ENCODE results near the gene ULK3. TPM values are rescaled to one million over a fixed set of nuclear protein-coding genes. Genes with fewer than 3 reads are reported as not detected.

The ULK3 gene
- total and polyA plus RNA-seq, 2 donors (not counting 3 experiments of a cell fraction or from before 2014, with no cell fraction given), result 36.0 to 48.6 TPM

GRCh38 chr15:74865316-74865715, 22.4 kb upstream of the ULK3 start:
- FAIRE-seq (no peak), DNase-seq (ENCODE audit: low read depth, low spot score) (no peak)
- Histone ChIP-seq H3K4me2 (ENCODE audit: insufficient read depth, low read length) (no peak overlapping the region), H3K9me1 (replicated peaks; ENCODE audit: control insufficient read depth, extremely low read depth, insufficient read depth, low read length) (no peaks in the 10 kb centered on the region), H3K79me2 (ENCODE audit: control insufficient read depth, insufficient read depth, low read length) (peaks cover 46% of the 10 kb centered on the region), H3K27me3 (ENCODE audit: control insufficient read depth in 2 of 2, insufficient read depth in 2 of 2, low read length in 2 of 2) (no peaks in the 10 kb centered on the region), H3K27ac (ENCODE audit: insufficient read depth, low read depth, low read length) (no peak overlapping the region), H2AFZ (ENCODE audit: low read depth, low read length) (no peak overlapping the region), H3K9me3 (replicated peaks; ENCODE audit: control insufficient read depth, insufficient read depth, low read length) (no peaks in the 10 kb centered on the region), H3K4me3 (replicated peaks in 1 of 3; ENCODE audit: insufficient read depth in 1 of 3, low read depth in 1 of 3, low read length in 3 of 3) (no peak overlapping the region), H3K4me1 (ENCODE audit: control insufficient read depth, extremely low read depth, insufficient read depth, low read length) (peaks cover 28% of the 10 kb centered on the region), H3K36me3 (ENCODE audit: control insufficient read depth in 2 of 2, extremely low read depth in 1 of 2, insufficient read depth in 2 of 2, low read length in 2 of 2) (no peaks in the 10 kb centered on the region), H4K20me1 (replicated peaks; ENCODE audit: control insufficient read depth, extremely low read depth, insufficient read depth, low read length) (no peaks in the 10 kb centered on the region), H3K9ac (replicated peaks; ENCODE audit: extremely low read depth, insufficient read depth, low read length) (no peak overlapping the region)
- no TSS peak for BruUV-seq (replicated peaks)
- TF ChIP-seq FOS (IDR thresholded peaks at IDR 0.05; ENCODE audit: borderline replicate concordance, insufficient read depth, low read length) (no peak), CTCF (IDR thresholded peaks at IDR 0.05; ENCODE audit: extremely low read depth in 1 of 2, insufficient read depth in 1 of 2, low read depth in 1 of 2, low read length in 2 of 2) (no peak), EZH2 (IDR thresholded peaks at IDR 0.05; ENCODE audit: borderline replicate concordance, low read depth, low read length, severe bottlenecking) (no peak), POLR2A (IDR thresholded peaks at IDR 0.05; ENCODE audit: low read depth, low read length) (no peak), POLR2AphosphoS5 (IDR thresholded peaks at IDR 0.05; ENCODE audit: insufficient read depth, low read depth, low read length) (no peak), GATA2 (IDR thresholded peaks at IDR 0.05; ENCODE audit: insufficient read depth, insufficient read length, low read depth, low read length) (no peak), MYC (IDR thresholded peaks at IDR 0.05; ENCODE audit: low read depth, low read length) (no peak), MAX (IDR thresholded peaks at IDR 0.05; ENCODE audit: insufficient read depth, insufficient read length) (no peak), JUN (IDR thresholded peaks at IDR 0.05; ENCODE audit: borderline replicate concordance, insufficient read depth, insufficient read length, low read depth) (no peak)
- dilution Hi-C loops (cut with MboI; ENCODE audit: extremely low pct_ligation_motif_present, low sequenced_read_pairs) (no loop called here), intact Hi-C loops (cut with micrococcal nuclease) (no loop called here)
- ChIA-PET POLR2A (no interaction called here), CTCF (interaction anchor here (6.4 kb wide), 1 partner anchor 36 kb away, joined by 54 read pairs; no protein-coding TSS in a partner anchor)

All from endothelial cell of umbilical vein (primary cell).